Skin epidermis (tissue), 12 donors: Measurements from ENCODE around the gene SIL1.
"Not testable (repeated sequence)": the region's sequence is repeated elsewhere in the genome, so short reads cannot be mapped to it uniquely, and the experiment has no call there.

ENCODE experiments used
- H3K27ac ChIP-seq, 21 experiments: fragments of 200-600 bp; sonication (generic) in 11 of 21; one replicate each; pipeline ENCODE4 v1.5.0; 2020; ENCODE audit warnings: mild to moderate bottlenecking in 3 of 21, inconsistent platforms in 2 of 21, moderate library complexity in 2 of 21
- H3K4me3 ChIP-seq, 7 experiments: fragments of 200-600 bp; sonication (generic) in 2 of 7; one replicate each; pipeline ENCODE4 v1.5.0; 2020; ENCODE audit warnings: inconsistent platforms in 2 of 7, mild to moderate bottlenecking in 2 of 7, moderate library complexity in 1 of 7

SIL1 gene

DNA sequence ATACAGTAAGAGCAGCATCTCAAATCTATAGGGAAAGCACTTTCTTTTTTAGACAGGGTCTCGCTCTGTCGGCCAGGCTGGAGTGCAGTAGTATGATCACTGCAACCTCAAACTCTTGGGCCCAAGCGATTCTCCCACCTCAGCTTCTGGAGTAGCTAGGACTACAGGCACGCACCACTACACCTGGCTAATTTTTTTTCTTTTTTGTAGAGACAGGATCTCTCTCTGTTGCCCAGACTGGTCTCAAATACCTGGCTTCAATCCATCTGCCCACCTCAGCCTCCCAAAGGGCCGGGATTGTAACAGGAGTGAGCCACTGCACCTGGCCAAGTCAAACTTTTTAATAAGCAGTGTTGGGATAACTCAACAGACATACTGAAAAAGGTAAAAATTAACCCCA lies 107.6 kb downstream of the SIL1 start:
- no peak overlapping the region for H3K27ac ChIP-seq
- no peak overlapping the region for H3K4me3 ChIP-seq

DNA sequence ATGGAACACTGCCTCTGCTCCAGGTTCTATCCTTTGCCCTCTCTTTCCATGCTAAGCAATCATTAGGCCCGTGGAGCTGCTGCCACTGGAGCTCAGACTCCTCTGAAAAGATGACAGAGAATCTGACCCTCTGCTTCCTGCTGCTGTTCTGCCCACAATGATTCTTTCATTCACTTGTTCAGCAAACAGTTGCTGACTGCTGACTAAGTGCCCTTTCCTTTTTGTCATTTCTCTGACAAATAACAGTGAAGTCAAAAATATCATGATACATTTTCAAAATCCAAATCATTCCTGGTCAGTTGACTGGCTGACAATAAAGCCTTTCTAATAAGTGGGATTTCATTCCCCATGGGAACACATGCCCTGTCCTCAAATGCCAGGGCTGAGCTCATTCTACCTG lies 110.1 kb downstream of the SIL1 start:
- H3K27ac ChIP-seq, result no peak overlapping the region
- no peak overlapping the region for H3K4me3 ChIP-seq

DNA sequence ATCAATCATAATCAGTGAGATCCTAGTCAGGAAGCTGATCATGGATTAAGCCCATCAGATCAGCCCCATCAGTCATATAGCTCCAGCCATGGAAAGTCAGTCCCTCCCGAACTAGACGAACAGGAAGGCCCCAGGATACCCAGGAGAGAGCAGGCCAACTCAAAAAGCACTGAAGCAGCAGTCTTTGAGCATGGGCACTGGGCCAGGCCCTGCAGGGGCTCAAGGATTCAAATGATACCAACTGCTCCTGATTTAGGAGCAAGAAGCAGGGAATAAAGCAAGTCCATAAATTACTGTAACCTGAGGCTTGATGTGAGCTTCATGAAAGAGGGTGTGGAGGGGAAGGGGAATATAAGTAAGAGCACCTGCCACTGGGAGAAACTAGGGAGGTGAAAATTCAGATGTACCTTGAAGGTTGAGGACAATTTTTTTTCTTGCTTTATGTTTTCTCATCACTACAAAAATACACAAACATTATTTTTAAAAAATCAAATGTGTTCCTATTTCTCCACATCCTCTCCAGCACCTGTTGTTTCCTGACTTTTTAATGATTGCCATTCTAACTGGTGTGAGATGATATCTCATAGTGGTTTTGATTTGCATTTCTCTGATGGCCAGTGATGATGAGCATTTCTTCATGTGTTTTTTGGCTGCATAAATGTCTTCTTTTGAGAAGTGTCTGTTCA lies 115.2 kb downstream of the SIL1 start:
- Histone ChIP-seq H3K4me3 (no peak overlapping the region), H3K27ac (no peak overlapping the region)

DNA sequence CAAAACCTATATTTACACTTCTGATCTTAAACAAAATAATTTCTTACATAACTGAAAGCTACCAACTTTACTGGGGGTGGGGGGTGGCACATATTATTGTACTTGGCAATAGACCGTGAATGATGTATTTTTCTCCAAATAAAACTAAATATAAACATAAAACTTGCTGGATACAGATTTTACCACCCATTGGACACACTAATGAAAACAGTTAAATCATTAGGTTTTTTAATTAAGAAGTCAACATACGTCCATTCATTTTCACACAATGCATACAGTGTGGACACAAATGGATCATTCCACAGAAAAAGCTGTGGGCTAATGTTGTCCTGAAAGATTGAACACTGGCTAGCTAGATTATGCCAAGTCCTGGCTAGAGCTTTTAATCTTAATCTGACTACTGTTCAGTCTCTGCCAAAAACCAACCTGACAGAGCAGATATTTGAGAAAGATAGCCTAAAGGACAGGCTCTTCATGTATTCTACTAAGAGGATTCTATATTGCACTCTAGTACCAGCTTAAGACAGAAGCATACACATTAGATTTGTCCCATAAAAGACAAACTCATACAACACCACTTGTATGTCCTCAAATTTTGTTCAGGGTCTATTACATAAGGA lies 118.1 kb downstream of the SIL1 start:
- Histone ChIP-seq H3K27ac (no peak overlapping the region), H3K4me3 (no peak overlapping the region)

DNA sequence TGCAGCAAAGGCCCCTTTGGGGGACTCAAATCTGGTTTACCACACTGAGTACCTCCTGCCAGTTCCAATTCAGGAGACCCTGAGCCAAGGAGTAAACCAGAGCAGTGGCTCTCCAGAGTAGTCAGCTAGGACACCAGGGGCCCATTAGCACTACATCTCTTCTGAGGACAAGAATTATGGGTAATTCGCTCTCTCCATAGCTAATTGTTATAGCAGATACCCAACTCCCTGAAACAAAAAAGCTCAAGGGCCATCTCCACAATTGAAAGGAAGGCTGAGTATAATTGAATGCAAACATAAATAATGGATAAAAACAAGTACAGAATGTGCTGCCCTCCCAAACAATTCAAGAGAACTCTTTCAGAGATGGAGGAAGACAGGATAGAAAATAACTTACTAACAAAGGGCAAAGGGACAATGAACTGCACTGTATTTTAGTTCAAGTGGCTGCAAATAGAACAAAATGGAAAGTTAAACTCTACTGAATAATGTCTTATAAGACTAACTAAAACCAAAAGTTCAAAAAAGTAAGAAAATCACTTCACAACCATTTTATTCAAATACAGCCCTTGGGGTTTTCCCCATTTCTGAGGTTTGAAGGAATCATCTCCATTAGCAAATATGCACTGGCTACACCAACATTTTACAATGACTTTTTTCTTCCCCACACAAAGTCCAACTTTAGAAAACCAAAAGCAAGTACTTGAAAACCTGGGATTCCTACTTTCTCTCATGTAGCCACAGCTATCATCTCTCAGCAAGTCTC lies 118.8 kb downstream of the SIL1 start:
- H3K4me3 ChIP-seq, result no peak overlapping the region
- no peak overlapping the region for H3K27ac ChIP-seq

DNA sequence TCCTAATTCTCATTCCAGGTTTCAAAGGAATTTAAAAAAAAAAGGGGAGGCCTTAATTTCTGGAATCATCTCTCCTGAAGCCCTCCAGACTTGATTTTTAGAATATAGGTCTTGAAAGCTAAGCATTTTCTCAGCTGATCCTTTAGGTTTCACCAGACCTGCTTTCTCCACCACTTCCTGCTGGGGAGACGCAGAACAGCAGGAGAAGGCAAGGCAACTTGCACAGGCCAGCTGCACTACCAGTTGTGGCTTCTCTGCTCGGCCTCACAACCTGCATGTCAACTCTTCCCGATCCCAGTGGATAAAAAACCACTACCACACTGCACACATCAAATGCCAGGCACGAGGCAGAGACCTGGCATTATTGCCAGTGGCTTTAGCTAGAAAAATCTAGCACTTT lies 119.8 kb downstream of the SIL1 start:
- H3K4me3 ChIP-seq, result no peak overlapping the region
- no peak overlapping the region for H3K27ac ChIP-seq

DNA sequence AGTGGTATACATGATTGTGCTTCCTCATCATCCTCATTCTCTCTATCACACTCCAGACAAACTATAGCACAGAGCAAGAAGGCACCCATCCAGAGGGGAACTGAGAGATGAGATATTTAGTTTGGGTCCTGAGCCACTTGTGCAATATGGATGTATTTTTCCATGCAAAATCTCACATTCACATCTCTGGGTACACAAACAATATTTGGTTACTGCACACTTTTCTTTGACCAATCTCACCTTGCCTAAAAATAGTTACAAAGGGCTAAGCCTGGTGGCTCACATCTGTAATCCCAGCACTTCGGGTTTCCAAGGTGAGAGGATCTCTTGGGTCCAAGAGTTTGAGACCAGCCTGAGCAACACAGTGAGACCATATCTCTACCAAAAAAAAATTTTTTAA lies 120.3 kb downstream of the SIL1 start:
- Histone ChIP-seq H3K4me3 (no peak overlapping the region), H3K27ac (no peak overlapping the region)

DNA sequence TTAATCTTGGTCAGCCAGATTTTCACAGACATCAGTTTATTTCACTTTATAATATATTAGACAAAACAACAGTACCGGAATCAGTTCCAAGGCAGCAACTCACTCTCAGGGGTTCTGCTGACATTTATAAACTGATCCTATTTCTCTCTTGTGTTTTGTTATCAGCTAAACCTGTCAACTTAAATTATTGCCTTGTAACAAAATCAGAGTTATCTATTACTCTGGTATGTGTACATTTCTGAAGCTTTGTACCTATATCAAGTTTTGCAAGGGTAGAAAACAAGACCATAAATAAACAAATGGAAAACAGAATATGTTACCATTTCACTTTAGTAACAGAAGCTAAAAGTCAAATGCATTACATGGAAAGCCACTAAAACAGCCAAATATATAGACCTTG lies 122.1 kb downstream of the SIL1 start:
- H3K27ac ChIP-seq, result no peak overlapping the region
- H3K4me3 ChIP-seq, result no peak overlapping the region

DNA sequence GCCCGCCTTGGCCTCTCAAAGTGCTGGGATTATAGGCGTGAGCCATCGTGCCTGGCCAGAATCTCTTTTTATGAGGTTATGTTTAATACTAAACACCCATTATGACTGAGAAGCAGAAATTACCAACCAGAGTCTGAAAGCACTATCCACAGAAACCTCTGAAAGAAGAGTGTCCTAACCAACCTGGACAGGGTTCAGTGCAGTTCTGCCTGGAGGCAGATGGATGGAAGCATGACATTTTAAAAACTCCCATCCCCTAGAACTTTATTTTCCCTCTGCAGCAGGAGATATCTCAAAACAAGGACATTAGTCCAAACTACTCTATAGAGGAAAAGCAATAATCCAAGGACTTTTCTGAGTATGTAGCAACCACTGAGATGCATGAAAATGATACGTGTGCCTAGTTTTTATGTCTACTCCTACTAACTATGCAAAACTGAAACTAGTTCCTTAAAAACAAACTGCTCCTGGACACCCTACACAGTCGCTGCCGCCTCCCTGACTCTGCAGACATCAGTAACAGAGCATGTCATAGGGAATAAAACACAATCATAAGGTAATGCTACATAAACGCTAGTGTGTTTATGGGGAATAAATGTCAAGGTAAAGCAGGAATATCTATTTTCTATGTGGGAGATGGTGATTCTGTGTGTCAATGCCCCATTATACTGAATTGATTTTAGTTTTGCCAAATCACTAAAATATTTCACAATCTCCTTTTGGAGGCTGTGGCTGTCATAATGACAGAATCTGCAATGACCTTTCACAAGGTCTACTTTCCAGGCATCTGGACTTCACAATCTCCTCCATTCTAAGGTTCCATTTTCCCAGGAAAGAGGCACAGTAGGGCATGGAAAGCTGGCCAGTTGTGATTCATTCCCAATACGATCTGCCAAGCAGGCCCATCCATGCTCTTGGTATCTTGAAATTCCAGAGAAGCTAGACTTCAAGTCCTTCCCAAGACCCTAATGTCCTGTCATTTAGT lies 122.8 kb downstream of the SIL1 start:
- peak overlapping the region in 1 of 21 experiments; percentile 42 for H3K27ac ChIP-seq
- no peak overlapping the region for H3K4me3 ChIP-seq

DNA sequence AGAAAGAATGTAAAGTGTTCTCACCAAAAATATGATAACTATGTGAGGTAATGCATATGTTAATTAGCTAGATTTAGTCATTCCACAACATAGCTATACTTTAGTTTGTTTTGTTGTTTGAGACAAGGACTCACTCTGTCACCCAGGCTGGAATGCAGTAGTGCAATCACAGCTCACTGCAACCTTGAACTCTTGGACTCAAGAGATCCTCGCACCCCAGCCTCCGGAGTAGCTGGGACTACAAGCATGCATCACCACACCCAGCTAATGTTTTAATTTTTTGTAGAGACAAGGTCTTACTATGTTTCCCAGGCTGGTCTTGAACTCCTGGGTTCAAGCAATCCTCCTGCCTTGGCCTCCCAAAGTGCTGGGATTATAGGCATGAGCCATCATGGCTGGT lies 124.2 kb downstream of the SIL1 start:
- not testable (repeated sequence) for H3K27ac ChIP-seq, H3K4me3 ChIP-seq

DNA sequence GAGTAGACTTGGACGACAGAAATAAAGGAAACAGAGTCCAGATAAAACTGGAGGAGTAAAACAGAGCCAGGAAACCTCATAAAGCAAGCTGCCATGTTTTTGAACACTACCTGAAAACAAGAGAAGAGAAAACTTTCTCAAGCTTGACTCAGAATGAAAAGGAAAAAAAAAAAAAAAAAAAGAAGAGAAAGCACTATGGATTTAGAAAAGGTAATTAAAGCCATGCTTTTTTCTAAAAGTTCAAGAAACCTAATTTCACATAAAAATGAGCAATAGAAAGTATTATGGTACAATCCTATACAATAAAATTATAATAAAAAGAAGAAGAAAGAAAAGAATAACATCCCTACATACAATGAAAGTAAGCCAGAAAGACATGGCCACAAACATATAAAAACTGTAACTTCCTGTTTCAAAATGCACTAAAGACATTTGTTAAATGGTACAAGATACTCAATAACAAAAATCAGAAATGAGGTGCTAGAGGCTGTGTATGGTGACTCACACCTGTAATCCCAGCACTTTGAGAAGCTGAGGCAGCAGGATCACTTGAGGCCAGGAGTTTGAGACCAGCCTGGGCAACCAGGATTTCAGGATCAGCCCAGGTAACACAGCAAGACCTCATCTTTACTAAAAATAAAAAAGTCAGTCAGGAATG lies 129.5 kb downstream of the SIL1 start:
- no peak overlapping the region for H3K27ac ChIP-seq

DNA sequence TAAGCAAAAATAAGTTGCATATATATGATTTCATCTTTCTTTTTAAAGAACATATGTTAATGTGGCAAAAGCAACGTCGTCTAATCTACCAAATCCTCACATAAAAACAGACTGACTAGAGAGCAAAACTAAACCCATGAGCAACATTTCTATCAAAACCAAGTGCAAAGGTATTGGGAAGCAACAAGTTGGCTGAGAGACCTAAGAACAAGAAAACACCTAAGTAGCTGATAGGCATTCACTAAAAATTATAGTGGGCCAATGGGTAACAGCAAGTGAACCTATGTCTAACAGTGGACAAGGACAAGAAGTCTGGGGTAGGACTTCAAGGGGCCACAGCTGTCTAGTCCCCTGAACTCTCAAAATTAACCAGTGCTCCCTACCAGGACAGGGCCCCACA lies 130.1 kb downstream of the SIL1 start:
- Histone ChIP-seq H3K4me3 (no peak overlapping the region), H3K27ac (no peak overlapping the region)

More for the DNA sequence above, 129.5 kb downstream of the SIL1 start:
- H3K4me3 ChIP-seq, result no peak overlapping the region

DNA sequence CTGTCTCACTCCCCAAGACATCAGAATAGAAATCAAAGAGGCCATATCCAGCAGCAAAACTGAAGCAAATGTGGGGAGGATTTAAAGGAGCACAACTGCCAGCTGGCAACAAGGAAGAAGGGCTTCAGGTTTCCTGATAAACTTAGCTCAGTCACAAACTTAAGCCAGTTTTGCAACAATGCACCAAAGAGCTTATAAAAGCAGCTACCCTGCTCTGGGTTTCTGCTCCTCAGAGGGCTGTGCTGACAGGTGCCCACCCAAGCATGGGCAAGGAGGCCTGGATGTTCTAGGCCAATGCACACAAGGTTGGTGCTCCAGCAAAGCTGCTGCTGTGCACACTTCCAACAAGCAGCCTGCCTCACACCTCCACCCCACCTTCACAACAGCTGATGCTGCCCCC lies 132.9 kb downstream of the SIL1 start:
- H3K27ac ChIP-seq, result no peak overlapping the region

DNA sequence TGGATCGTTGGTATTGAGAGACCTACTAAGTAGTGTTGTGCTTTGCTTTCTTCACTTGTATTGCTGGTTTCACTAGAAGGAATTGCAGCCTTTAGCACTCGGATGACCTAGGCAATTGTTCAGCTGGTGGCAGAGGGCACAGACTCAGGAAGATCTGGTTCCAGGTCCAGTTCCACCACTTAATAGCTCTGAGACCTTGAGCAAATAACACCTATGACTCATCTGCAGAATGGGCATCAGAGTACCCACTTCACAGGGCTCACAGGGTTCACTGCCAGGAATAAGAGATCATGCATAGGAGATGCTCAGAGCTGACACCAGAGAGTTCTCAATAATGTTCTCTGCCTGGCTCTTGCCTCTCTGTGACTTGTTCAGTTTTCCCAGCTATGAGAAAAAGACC lies 133.6 kb downstream of the SIL1 start:
- Histone ChIP-seq H3K27ac (no peak overlapping the region), H3K4me3 (no peak overlapping the region)

More for the DNA sequence above, 132.9 kb downstream of the SIL1 start:
- H3K4me3 ChIP-seq, result no peak overlapping the region

DNA sequence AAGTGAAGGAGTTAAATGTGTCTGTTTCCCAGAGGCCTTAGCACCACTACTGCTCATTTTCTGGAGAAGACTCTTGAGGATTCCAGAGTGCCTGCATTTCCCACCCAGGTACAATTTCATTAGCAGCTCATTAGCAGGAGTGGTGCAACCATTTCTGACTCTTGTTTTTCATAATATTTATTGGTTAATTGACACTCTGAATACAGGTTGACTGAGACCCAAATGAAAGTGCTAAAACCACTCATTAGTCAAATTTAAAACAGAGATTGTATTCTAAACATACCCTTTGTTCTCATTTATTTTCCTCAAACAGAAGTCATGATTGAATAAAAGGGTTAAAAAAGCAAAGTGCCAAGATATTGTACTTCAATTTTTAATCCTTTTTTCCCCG lies 134.5 kb downstream of the SIL1 start:
- Histone ChIP-seq H3K4me3 (no peak overlapping the region), H3K27ac (no peak overlapping the region)

DNA sequence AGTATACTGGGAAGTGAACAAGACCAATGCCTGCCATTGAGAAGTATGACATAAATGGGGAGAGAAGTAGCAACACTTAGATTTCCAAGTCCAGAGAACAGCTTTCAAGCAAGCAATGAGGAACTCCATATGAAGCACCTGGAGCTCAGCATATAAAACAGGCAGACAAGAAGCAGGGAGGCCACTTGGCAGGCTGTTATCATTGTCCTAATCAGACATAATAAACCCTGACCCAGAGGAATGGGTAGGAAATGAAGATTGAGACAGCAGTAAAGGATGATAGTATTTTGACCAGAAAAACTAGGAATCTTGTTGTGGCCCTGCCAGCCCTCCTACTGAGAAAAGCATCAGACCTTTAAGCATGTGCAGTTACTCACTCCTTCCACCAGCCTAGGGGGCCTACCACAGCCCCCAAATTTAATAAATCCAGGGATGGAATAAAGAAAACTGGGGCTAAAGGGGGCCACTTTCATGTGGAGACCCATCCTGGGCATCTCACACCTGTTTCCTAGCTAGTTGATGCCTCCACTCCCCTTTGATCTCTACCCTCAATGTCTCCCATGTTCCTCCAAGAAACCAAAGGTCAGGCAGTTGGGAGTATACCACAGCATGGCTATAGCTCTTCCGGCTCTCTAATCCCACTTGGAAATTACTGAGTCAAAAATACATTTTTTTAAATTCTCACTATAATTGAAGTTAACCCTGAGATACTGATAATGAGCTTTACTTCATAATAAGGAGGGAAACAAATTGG lies 135.1 kb downstream of the SIL1 start:
- Histone ChIP-seq H3K4me3 (no peak overlapping the region), H3K27ac (no peak overlapping the region)

DNA sequence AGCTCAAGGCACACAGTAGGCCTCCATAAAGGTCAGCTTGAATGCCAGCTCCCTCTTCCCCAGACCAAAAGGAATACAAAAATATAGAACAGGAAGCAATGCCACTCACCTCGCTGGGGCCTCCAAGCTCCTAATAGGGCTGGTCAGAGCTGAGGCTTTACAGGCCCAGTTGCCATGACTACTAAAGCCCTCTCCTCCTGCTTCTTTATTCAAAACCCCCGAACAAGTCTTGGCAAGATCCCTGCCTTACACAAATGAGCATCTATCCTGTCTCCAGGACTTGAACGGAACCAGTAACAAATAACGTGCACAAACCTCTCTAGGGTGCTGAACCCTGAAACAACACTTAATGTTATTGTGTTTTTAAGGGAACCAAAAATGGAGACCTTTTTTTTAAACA lies 136.3 kb downstream of the SIL1 start:
- H3K27ac ChIP-seq, result peak overlapping the region in 3 of 21 experiments; percentile 20 to 63 (median 29)

DNA sequence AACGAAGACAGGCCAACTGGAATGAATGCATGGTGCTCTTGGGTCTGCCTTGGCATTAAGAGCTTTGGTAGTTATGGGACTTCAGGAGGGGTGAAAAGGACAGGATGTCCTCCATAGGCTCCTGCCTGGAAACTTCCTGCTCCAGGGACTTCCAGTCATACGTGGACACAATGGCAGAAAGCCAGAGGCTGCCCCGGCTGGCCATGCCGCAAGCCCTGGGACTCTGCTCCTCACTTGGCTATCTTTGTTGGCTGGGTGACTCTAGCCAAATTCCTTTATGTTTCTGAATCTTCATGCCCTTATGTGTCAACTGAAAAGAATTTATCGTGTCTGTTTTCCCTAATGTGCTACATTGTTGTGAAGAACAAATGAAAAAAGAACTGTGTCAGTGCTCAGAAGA lies 136.9 kb downstream of the SIL1 start:
- Histone ChIP-seq H3K27ac (peak overlapping the region in 5 of 21 experiments; percentile 0 to 63 (median 42)), H3K4me3 (no peak overlapping the region)

More for the DNA sequence above, 136.3 kb downstream of the SIL1 start:
- H3K4me3 ChIP-seq, result no peak overlapping the region

DNA sequence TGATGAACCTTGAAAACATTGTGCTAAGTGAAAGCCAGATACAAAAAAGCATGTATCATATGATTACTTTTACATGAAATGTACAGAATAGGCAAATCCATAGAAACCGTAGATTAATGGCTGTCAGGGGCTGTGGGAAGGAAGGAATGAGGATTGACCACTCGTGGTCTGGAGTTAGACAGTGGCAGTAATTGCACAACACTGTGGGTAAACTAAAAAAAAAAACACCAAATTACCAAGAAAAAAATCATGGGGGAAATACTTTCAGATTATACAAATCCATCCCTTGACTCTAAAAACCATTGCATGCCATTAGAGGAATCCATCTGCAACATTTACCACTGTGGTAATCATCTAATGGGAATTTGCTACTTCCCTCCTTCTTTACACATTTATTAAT lies 140.0 kb downstream of the SIL1 start:
- H3K4me3 ChIP-seq, result no peak overlapping the region
- no peak overlapping the region for H3K27ac ChIP-seq
